NCI-H1694 treated with DMSO at 0.1 percent for 48 hours (cell line): ENCODE measurements around the gene GPR146.

ENCODE experiments used
- DNase-seq: peaks from one replicate; lab custom pipeline; 2025; lab: John Stamatoyannopoulos, UW

GPR146 gene

DNA sequence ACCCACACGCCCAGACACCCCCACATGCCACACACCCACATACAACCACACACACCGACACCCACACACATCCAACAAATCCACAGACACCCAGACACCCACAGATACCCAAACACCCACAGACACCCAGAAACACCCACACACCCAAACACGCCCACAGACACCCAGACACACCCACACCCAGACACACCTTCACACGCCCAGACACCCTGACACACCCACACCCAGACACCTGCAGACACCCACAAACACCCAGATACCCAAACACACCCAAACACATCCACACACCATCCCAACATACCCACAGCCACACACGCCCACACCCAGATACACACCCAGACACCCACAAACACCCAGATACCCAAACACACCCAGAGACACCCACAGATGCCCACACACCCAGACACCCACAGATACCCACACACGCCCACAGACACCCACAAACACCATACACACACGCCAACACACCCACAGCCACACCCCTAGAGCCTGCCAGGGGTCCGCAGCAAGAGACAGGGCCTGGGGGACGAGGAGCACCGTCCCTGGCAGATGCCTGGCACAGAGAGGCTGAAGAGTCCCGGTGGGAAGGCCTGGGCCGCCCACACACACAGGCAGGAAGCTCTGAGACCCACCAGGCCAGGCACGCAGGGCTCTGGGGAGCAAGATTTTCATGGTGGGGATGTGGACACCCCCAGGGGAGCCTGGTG, 32.9 kb upstream of the GPR146 start:
- DNase-seq, result no peak

DNA sequence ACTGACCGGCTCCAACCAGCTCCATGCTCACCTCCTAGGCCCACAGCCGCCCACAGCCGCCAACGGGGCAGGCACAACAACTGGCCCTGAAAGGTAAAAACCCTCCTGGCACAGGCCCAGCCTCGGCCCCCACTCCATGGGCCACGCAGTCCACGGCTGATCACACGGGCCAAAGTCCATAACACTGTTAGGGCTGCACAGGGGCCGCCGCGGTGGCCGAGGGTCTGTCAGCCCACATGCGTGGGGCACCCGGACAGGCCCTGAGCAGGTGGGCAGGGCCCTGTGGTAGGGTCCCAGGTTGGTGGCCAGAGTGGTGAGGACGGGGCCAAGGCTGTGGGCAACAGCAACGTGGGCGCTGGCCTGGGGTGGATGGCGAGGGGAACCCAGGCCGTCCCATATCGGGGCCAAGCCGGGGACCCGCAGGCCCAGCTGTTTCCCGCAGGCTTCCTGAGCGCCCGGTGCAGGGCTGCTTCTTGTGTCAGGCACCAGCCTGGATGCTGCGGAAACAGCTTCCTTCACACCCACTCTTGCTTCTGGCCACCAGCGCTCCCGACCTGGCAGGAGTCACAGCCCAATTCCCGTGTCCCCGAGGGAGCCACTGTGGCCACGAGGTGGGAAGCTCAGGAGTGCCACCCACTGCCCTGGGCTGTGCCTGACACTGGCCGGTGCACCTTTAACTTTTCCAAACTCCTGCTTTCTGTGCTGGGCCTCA, 32.2 kb upstream of the GPR146 start:
- DNase-seq, result no peak

DNA sequence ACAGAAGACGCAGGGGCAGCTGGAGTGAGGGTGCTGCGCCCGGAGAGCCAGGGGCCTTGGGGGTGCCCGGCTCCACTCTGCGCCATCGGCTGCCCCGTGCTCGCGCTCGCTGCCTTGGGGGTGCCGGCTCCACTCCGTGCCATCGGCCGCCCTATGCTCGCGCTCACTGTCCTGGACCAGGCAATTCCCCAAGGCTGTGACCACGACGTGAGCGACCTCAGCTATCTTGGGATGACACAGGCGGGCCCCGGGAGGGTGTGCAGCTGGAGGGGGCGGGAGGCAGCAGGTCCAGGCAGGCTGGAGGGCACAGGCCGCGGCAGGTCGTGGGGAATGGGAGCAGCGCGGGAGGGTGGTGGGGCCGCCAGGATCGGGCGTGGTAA, 31.6 kb upstream of the GPR146 start:
- no peak for DNase-seq

DNA sequence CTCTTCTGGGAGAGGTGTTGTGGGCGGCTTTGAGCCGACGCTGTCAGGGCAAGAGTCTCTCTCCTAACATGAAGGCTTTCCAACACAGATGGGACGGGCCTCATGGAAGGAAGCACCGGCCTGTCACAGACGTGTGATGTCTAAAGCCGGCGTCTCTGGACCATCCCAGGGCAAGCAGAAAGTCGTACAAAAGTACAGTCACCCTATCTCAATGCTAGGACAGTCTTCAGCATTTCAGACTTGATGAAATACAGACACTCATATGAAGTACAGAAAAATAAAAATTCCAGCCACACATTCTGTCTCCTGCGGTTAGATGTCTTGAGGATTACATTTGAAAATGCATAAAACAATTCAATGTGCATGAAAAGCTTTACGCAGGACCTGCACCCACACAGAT, 30.8 kb upstream of the GPR146 start:
- DNase-seq, result no peak

DNA sequence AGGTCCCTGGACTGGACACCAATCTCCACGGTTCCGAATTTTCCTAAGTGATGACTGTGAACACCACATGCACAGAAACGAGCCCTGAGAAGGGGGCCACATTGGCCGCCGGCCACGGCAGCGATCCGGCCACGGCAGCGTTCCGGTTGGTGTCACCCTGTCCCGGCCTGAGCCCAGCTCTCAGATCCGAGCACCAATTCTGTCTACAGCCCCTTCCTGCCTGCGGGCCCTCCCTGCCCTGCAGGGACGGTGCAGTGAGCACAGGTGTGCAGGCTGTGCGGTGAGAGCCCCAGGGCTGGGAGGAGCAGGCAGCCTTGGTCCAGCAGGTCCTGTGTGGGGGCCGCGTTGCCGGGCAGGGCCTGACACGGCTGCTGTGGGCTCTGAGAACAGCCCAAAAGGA, 29.7 kb upstream of the GPR146 start:
- no peak for DNase-seq

DNA sequence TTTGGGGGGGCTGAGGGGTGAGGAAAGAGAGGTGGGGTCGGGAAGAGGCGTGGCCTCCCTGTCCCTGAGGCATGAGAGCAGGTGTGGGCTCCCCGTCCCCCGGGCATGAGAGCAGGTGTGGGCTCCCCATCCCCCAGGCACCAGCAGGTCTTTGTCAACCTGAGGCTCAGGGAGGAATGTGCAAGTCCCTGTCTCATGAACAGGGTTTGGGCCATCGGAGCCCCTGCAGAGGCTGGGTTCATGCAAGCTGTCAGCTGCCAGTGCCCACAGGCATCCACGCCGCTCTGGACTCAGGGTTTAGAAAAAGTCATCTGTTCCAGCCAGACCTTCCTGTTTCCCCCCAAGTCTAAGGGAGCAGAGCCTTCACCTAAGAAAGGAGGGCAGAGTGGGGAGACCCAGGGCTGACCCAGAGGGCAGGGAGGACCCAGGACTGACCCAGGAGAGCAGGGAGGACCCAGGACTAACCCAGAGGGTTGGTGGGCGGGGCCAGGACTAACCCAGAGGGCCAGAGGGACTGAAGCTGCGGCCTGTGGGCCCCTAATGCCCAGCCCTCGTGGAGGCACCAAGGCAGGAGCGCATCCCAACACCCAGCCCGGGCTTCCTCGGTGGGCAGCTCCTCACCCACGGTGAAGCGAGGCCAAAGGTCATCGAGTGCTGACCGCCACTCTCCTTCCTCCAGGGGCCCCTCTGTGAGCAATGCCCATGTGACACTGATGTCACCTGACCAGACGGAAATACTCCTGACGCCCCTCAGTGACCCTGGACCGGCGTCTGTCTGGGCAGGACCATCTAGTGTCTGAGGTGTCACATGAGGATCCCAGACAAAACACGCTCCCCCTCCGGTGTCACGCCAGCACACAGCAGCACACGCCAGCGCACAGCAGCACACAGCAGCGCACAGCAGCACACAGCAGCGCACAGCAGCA, 28.9 kb upstream of the GPR146 start:
- no peak for DNase-seq

DNA sequence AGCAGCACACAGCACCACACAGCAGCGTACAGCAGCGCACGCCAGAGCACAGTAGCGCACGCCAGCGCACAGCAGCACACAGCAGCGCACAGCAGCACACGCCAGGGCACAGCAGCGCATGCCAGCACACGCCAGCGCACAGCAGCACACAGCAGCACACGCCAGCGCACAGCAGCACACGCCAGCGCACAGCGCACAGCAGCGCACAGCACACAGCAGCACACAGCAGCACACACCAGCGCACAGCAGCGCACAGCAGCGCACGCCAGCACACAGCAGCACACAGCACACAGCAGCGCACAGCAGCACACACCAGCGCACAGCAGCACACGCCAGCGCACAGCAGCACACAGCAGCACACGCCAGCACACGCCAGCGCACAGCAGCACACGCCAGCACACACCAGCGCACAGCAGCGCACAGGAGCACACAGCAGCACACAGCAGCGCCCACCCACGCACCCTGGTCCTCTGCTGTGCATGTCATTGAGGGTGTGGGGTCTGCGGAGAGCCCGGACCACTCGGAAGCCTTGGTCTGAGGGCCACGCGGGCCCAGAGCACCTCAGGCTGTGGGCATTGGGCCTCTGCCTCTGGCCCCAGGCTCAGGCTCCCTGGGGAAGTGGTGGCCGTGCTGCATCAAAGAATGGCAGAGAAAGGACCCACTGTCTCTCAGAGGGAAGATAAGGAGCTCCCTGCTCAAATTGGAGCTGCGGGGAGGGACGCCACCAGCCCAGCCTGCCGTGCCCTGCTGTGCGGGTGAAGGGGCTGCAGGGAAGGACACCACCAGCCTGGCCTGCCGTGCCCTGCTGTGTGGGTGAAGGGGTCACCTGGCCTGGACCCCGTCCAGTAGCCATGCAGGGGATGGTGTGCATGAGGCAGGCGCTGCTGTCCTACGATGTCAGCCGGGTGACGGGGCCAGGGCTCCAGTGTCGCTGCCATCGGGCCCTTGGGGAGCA, 27.5 kb upstream of the GPR146 start:
- no peak for DNase-seq

DNA sequence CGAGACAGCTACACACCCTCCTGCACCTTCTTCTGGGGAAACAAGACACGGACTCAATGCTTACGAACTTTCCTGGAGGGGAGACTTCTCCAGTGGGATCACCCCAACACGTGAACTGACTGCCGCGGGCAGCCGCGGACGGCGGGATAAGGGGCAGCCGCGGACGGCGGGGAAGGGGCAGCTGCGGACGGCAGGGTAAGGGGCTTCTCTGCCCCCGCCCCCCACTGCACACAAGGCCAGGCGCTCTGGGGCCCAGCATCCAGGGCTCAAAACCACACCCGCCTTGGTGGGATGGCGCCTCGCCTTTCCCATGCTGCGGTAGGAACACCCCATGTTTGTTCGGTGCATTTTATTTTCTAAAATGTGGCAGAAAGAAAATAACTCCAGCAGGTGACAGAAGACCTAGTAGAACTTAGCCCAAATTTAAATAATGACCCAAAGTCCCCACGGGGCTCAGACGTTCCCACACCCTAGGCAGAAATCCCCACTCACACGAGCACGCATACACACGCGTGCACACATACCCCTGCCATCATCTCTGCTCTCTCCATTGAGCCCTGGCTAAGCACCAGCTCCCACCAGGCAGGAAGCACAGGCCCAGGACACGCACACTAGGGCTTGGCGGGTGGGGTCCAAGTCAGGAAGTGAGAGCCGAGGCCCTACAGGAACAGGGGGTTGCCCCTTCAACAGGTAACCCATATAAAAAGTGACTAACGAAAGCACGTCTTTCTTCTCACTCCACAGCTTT, 26.6 kb upstream of the GPR146 start:
- no peak for DNase-seq

DNA sequence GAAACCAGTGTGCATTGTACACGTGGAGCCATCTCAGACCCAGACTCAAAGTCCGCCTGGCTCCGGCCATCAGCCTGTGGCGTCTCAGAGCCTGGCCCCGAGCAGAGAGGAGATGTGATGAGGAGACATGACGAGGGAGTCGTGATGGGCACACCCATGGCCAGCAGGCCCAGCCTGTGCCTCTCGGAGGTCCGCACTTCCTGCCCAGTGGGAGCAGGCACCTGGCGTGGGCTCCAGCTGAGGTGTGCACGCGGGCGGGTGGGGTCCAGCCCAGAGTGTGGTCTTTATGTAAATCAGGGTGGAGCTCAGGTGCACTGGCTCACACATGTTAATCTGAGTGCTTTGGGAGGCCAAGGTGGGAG, 26.0 kb upstream of the GPR146 start:
- no peak for DNase-seq

DNA sequence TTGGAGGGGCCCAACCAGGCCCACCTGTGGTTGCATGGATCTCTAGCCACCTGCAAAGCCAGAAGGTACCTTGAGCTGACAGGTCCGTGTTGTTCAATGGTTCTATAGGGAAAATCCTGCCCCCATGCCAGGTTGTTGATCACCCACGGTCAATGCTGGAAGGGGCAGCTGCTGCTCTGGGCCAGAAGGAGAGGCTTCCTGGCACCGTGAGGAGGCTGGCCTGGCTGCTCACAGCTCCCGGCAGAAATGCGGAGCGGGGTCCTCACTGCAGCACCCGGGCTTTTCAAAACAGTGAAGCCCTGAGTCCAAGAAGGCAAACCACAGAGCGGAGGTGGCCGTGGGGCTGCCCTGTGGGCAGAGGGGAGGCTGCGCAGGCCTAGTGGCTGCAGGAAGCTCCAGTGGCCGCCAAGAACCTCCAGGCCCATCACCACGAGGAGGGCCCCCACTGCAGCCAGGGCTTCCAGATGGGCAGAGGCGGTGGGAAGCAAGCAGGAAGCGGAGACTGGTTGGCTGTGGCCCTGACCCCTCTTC, 25.0 kb upstream of the GPR146 start:
- DNase-seq, result no peak

DNA sequence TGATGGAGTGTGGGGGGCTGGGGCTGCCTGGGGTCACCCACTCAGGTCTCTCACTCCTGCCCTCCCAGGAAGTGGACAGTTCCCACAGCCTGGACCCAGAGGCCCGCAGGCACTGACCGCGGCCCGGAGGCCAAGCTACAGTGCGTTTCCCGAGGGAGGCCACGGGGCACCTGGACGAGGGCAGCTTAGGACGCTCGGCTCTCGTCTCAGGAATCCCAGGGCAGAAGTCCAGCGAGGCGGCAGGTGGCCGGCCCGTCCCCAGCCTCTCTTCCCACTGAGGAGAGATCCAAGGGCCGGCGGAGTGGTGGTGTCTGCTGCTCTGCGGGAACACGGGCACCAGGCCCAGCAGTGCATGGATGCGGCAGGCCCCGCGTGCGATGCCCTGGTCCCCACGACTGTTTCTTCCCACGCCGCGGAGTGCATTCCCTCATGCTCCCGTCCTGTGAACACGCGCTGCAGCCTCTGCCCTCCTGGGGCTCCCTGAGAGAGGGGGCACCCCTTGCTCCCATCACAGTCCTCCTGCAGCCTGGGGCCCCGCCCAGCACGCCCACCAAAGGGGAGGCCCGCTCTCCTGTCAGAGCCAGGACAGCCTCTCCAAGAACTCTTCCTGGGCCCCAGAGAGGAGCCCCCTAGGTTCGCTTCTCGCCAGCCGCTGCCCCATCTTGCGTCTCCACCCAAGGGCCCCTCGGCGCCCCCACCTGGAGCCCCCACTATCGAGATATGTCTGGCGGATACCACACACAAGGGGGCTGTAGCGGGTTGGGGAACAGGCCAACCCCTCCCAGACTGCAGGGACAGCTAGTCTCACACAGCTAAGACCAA, 24.3 kb upstream of the GPR146 start:
- no peak for DNase-seq

DNA sequence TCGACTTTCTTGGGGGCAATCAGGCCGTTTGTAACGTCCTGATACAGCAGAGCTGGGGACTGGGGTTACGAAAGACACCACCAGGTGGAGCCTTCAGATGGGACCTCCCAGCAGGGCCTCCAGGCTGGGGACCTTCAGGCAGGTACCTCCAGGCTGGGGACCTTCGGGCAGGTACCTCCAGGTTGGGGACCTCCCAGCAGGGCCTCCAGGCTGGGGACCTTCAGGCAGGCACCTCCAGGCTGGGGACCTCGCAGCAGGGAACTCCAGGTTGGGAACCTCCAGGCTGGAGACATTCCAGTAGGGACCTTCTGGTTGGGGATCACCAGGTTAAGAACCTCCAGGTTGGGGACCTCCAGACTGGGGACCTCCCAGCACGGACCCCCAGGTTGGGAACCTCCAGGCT, 23.5 kb upstream of the GPR146 start:
- DNase-seq, result no peak

DNA sequence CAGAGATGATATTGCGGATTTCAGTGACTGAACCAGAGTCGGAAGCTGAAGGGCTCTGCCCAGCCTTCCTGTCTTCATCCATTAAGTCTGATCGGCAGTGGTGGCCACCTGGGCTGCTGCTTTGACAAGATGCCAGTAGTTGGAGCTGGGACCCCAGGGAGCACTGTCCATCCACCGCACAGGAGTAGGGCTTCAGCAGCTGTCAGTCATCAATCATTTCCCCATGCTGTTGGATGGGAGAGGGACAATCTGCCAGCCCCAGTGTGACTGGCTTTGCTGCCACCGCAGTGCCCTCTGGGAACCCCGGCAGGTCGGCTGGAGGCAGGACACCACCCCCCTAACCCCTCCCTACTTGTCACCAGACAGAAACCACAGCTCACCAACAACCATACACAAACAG, 23.0 kb upstream of the GPR146 start:
- no peak for DNase-seq

DNA sequence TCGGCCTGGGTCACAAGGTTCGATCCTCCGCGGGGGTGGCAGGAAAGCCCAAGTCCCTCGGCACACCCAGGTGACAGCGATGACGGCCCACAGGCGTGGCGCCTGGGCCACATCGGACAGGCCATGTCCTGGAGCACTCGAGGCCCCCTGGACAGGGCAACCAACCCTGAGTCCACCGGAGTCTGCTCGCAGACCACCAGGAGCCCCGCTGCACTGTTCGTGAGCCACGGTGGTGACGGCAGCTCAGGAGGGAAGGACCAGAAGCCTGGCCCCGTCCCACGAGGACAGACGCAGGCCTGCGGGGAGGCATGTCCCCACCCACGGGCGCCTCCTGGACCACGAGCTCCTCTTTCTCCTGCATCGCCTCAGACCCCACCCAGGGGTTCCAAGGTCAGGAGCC, 22.4 kb upstream of the GPR146 start:
- no peak for DNase-seq

DNA sequence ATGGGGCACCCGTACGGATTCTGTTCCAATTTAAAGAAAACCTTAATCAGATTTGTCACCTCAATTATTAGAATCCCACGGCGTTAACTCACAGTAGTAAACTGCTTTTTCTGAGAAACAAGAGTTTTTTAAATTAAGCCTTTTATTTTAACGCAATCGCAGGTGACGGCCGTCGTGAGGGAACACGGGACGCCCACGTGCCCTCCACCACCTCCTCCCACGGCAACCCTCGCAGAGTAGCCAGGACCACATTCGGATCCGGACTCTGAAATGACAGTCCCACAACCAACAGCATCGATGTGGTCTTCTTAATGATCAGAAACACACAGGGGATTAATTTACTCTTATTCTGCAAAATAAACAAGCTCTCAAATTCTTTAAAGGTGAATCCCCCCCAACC, 22.0 kb upstream of the GPR146 start:
- DNase-seq, result no peak

DNA sequence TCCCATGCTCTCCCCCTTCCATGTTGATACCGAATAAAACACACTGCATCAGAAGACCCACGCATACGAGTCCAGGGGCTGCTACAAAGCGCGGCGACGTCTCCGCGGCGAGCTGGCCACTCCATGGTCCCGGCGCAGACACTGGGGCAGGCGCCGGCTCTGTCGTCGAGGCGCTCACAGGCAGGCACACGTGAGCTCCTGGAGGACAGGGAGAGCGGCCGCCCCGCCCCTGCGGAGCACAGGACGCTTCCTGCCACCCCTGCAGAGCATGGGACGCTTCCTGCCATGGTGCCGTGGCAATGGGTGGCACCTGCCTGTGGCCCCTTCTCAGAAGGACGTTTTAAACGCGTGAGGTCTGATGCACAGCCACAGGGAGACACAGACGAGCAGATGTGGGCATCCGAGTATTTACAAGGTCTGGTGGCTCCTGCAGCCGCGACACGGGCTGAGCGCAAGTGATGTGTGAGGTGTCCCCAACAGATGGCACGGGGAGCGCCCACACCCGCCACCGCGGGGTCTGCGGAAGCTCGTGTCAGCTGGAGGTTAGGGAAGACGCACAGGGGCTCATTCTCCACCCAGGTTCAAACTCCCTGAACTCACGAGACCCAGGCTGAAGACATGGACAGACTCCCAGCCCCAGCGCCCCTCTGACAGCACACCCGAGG, 21.4 kb upstream of the GPR146 start:
- no peak for DNase-seq

DNA sequence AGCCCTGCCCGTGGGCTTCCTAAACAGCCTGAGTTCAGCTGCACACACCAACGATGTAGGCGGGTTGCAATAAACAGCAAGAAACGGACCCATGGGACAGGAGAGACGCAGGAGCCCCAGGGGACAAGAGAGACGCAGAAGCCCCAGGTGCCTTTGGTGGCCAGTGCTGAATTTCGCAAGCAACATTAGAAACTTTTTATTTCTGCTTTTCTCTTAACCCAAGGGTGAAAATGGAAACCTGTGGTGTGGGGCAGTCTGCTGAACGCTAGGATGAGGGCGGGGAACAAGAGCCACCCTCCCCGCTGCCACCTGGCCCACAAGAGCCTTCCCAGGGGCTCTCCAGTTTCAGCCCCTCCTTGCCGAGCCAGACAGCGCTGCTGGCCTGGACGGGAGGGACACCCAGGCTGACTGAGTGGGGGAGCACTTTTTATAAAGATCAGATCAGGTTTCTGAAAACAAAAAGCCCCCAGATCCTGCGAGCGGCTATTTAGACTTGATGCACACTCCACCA, 20.0 kb upstream of the GPR146 start:
- DNase-seq, result no peak

DNA sequence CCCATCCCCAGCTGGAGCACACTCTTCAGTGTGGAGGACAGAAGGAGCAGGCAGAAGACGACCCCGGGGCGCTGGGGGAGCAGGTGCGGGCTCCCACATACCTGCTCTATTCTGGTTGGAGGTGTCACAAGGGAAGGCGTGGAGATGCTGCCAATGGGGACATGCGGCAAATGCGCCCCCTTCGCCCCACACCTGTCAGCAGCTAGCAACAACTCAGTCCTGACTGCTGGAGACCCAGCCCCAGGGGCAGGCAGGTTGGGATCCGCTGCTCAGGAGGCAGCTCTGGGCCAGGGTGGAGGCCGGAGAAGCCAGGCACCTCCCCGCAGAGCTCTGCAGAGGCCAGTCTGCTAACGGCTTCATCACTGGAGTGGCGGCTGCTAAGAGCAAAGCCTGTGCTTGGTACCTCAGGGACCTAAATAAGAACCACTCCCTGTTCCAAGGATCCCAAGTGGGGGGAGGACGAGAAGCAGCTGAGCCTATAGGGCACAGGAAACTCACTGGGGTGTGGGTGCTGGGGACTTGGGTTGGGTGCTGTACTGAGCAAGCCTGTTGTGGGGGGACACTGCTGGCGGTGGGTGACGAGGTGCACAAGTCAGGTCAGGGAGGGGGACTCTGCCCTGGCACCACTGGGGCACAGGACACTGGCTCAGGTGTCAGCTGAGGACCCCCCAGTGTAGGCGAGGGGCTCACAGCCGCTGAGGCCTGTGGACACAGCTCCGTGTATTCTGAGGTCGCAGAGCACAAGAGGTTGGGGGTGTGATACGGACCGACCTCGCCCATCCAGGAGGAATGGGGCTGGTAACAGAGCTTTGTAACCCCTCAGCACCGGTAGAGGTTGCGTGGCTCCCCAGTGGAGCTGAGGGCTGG, 19.2 kb upstream of the GPR146 start:
- no peak for DNase-seq
